GM12864 (cell line): ENCODE measurements around the gene TUBG2.
"Not testable (repeated sequence)": the region's sequence is repeated elsewhere in the genome, so short reads cannot be mapped to it uniquely, and the experiment has no call there.

Experiments
- DNase-seq: peaks from one replicate; pipeline ENCODE4 v3.0.0-alpha.2; 2011; ENCODE audit warnings: low read depth
- H3K4me3 ChIP-seq: 2 replicates; pipeline ENCODE4 v1.5.1; 2011; ENCODE audit warnings: mild to moderate bottlenecking, low read depth, low read length, control low read depth
- TF ChIP-seq, protein P1 (sequence below): IDR thresholded peaks from 2 replicates; pipeline ENCODE4 v1.5.1; 2011; ENCODE audit warnings: low read depth, mild to moderate bottlenecking, moderate library complexity, low read length, control low read depth, inconsistent platforms; ENCODE audit errors: missing control alignments

Gene TUBG2

GRCh38 chr17:42642336-42642735, 16.7 kb upstream of the TUBG2 start:
- TF ChIP-seq, protein P1, sequence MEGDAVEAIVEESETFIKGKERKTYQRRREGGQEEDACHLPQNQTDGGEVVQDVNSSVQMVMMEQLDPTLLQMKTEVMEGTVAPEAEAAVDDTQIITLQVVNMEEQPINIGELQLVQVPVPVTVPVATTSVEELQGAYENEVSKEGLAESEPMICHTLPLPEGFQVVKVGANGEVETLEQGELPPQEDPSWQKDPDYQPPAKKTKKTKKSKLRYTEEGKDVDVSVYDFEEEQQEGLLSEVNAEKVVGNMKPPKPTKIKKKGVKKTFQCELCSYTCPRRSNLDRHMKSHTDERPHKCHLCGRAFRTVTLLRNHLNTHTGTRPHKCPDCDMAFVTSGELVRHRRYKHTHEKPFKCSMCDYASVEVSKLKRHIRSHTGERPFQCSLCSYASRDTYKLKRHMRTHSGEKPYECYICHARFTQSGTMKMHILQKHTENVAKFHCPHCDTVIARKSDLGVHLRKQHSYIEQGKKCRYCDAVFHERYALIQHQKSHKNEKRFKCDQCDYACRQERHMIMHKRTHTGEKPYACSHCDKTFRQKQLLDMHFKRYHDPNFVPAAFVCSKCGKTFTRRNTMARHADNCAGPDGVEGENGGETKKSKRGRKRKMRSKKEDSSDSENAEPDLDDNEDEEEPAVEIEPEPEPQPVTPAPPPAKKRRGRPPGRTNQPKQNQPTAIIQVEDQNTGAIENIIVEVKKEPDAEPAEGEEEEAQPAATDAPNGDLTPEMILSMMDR = no peak
- DNase-seq = no peak
- H3K4me3 ChIP-seq = no peak overlapping the region

DNA sequence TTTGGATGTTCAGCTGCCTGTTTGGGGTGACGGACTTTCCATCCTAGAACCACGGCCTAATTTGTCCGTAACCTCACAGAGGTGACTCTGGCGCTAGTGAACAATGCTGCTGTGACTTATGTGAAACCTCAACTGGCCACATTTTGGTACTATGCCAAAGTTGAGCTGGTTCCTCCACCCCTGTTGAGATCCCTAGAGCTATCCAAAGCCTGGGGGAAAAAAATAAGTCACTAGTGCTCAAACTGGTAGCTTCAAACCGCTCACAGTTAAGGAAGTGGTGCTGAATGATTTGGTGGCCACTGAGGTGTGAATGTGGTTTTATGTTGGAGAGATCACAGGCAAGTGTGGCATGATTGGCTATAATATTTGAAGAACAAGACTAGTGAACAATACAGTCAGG, 11.3 kb upstream of the TUBG2 start:
- DNase-seq = no peak
- H3K4me3 ChIP-seq = no peak overlapping the region
- TF ChIP-seq, protein P1 = no peak

DNA sequence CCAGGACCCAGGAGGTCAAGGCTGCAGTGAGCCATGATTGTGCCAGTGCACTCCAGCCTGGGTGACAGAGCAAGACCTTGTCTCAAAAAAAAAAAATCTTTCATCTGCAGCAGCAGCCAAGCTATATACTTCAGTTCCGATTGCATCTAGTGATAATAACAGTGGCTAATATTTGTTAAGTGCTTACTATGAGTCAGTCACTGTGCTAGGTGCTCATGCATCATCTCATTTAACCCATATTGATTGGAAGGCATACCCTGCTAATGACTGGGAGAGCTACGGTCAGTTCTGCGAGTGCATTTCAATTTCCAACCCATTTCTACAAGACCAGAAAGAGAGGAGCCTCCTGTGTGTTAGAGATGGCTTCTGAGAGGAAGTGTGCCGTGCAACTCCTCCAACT, 7.7 kb upstream of the TUBG2 start:
- TF ChIP-seq, protein P1 = no peak
- no peak overlapping the region for H3K4me3 ChIP-seq
- no peak for DNase-seq

DNA sequence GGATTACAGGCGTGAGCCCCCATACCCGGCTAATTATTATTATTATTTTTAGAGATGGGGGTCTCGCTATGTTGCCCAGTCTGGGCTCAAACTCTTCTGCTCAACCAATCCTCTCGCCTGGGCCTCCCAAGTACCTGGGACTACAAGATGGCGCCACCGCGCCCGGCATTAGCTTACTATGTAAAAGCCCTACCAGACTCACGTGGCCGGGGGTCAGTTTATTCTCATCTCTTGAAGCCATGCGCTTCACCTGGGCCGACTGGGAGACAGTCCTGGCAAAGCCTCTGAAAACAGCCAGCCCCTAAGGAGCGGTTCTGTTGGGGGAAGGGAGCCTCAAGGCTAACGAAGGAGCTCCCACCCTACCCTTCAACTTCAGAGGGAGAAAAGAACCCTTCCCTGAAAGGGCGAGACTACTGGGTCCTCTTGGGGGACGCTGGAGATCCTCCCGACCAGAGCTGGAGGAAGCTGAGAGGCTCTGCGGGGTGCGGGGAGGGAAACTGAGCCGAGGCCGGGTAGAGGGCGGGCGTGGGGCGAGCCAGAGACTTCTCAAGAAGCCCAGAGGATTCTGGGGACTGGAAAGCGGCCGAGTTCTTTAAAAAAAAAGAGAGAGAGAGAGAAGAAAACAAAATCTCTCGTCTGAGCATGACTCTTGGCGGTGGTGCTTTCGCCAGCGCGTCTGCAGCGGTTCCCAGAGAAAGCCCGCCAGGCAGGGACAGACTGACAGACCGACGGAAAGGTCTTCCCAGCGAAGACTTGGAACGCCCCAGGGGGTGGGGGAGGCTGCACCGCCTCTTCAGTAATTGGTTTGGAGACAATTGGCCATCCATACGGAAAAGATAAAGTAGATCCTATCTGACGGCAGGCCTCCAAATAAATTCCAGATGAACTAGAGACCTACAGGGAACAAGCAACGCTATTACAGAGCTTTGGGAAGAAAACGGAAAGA, 5.6 kb upstream of the TUBG2 start:
- DNase-seq = no peak
- TF ChIP-seq, protein P1 = no peak
- H3K4me3 ChIP-seq = no peak overlapping the region

DNA sequence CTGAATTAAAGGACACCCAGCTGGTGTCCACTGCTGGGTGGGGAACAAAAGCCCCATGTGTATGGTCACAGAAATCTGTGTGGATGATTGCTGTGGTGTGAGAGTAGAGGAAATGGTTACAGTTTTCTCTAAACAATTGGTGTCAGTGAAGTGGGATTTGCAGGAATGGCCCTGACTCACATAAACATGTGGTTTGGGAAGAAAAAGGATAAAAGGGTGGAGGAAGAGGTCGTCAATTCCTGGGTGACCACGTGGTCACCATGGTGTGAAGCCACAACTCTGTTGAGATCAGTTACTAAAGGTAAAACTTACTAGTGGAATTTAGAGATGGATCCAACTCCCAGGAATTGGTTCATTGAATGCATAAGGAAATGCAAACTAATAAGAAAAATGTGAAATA, 3.6 kb upstream of the TUBG2 start:
- TF ChIP-seq, protein P1 = no peak
- DNase-seq = no peak
- H3K4me3 ChIP-seq = no peak overlapping the region

GRCh38 chr17:42657824-42658588, 1.1 kb upstream of the TUBG2 start:
- DNase-seq = no peak
- no peak overlapping the region for H3K4me3 ChIP-seq
- TF ChIP-seq, protein P1 = no peak

DNA sequence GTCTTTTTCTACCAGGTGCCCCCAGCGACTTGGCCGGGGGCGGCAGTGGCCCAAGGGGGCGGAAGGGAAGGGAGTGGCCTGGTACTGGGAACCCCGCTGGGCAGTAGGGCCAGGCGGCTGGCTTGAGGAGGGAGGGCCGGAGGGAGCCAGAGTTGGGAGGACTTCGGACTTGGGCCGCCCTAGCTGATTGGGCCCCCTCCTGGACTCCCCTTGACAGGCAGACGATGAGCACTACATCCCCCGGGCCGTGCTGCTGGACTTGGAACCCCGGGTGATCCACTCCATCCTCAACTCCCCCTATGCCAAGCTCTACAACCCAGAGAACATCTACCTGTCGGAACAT, 819 bp downstream of the TUBG2 start:
- not testable (repeated sequence) for DNase-seq
- H3K4me3 ChIP-seq = peak overlapping the region; percentile 58
